Ovary (tissue), 3 donors: Measurements from ENCODE around the gene FASTK.

Experiments used
- POLR2A ChIP-seq: fragments of 450-650 bp; IDR thresholded peaks from one replicate; pipeline ENCODE4 v1.6.1; 2017; ENCODE audit warnings: antibody characterized with exemption, mild to moderate bottlenecking, moderate library complexity
- TF ChIP-seq, protein P1 (sequence below), 3 donors: fragments of 450-650 bp in 2 of 3; fragments of 200-600 bp in 1 of 3; IDR thresholded peaks; one replicate each; pipeline versions ENCODE4 v1.5.1 to v1.8.0; 2016 to 2022; ENCODE audit warnings: antibody characterized with exemption in 3 of 3, mild to moderate bottlenecking in 1 of 3
- donor health status: DM: no; HTN: no; CAD: no.

- TF ChIP-seq, protein P1, sequence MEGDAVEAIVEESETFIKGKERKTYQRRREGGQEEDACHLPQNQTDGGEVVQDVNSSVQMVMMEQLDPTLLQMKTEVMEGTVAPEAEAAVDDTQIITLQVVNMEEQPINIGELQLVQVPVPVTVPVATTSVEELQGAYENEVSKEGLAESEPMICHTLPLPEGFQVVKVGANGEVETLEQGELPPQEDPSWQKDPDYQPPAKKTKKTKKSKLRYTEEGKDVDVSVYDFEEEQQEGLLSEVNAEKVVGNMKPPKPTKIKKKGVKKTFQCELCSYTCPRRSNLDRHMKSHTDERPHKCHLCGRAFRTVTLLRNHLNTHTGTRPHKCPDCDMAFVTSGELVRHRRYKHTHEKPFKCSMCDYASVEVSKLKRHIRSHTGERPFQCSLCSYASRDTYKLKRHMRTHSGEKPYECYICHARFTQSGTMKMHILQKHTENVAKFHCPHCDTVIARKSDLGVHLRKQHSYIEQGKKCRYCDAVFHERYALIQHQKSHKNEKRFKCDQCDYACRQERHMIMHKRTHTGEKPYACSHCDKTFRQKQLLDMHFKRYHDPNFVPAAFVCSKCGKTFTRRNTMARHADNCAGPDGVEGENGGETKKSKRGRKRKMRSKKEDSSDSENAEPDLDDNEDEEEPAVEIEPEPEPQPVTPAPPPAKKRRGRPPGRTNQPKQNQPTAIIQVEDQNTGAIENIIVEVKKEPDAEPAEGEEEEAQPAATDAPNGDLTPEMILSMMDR (IDR thresholded peaks at IDR 0.05), result no peak
- no peak for TF ChIP-seq POLR2A
Observed at GRCh38 chr7:151046603-151047573, 33.7 kb downstream of the FASTK start.
